ENCODE data around the gene CDK11B.

DNA sequence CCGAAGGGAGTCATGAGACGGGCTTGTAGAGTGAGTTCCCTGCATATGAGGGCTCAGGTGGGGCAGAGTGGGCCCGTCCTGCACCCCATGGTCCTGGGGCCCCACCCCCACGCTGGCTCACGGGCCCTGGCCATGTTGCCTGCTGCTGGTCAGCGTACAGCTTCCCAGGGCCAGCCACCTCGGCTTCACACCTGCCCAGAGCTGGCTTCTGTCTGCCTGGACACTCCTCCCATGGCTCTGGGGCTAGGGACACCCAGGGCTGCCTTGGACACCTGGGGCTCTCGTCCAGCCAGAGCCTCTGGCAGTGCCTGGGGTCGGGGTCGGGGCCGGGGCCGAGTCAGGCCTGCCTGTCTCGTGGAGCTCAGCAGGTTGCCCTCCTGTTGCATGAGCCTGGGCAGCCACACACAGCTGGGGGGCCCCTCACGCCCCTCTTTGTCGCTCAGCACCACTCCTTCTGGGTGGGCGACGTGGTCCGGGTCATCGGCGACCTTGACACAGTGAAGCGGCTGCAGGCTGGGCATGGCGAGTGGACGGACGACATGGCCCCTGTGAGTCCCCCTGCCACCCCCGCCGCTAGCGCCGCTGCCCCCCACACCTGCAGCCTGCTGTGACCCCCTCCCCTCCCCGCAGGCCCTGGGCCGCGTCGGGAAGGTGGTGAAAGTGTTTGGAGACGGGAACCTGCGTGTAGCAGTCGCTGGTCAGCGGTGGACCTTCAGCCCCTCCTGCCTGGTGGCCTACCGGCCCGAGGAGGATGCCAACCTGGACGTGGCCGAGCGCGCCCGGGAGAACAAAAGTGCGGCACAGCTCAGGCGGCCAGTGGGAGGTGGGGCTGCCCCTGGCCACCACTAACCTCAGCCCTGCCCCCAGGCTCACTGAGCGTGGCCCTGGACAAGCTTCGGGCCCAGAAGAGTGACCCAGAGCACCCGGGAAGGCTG lies 32.3 kb downstream of the CDK11B start:
- TF ChIP-seq, protein P1, sequence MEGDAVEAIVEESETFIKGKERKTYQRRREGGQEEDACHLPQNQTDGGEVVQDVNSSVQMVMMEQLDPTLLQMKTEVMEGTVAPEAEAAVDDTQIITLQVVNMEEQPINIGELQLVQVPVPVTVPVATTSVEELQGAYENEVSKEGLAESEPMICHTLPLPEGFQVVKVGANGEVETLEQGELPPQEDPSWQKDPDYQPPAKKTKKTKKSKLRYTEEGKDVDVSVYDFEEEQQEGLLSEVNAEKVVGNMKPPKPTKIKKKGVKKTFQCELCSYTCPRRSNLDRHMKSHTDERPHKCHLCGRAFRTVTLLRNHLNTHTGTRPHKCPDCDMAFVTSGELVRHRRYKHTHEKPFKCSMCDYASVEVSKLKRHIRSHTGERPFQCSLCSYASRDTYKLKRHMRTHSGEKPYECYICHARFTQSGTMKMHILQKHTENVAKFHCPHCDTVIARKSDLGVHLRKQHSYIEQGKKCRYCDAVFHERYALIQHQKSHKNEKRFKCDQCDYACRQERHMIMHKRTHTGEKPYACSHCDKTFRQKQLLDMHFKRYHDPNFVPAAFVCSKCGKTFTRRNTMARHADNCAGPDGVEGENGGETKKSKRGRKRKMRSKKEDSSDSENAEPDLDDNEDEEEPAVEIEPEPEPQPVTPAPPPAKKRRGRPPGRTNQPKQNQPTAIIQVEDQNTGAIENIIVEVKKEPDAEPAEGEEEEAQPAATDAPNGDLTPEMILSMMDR (IDR thresholded peaks at IDR 0.05): no peak
- TF ChIP-seq POLR2A (IDR thresholded peaks at IDR 0.05): no peak

Measured in lower leg skin (tissue), 3 donors.